NCI-H1436 (cell line): ENCODE data around the gene NXPE3.
"Not testable (repeated sequence)": the region's sequence is repeated elsewhere in the genome, so short reads cannot be mapped to it uniquely, and the experiment has no call there.

ENCODE experiments used
- DNase-seq: peaks from one replicate; lab custom pipeline; 2025; lab: John Stamatoyannopoulos, UW

Gene NXPE3

GRCh38 chr3:101852983-101853840 lies 74.2 kb downstream of the NXPE3 start:
- no peak for DNase-seq

DNA sequence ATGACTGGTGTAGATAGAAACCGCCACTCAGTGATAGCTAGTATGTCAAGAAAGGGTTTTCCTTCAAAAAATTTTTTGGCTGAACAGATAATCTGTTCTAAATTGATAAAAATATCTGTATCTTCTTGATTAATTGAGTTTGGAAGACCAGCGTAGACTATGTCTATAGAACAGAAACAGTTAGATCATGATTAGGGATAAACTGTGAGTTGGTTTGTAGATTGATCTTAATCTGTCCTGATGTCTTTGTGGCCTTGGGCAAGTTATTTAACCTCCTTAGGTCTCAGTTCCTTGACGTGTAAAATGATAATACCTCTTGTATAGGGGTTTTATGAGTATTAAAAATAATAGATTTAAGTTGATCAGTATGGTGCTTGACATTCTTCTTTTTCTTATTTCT lies 75.0 kb downstream of the NXPE3 start:
- no peak for DNase-seq

DNA sequence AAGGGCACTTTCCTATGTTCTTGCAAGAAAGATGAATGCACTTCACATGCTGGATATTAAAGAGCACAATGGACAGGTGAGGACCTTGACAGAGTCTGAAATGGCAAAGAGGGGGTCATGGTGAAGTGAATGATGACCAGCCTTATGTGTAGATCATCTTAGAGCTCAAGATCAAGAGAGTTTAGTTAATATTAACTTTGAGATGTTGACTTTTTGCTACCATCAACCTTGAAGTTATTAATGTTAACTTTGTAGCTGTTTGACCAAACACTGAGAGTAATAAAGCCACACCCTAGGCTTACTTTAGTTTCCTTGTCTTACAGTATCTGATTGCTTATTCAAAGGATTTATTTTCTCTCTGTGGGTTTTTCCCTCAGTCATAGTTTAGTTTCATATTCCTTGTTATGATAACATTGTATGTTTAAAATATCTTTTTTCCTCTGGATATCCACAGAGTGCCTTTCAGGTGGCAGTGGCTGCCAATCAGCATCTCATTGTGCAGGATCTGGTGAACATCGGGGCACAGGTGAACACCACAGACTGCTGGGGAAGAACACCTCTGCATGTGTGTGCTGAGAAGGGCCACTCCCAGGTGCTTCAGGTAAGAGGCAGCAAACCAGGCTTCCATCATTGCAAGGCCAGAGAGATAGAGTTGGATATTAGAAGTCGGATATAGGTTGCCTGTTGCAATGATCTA lies 75.7 kb downstream of the NXPE3 start:
- DNase-seq: no peak

- DNase-seq: no peak
Measured at GRCh38 chr3:101857301-101857741, 78.3 kb downstream of the NXPE3 start.

DNA sequence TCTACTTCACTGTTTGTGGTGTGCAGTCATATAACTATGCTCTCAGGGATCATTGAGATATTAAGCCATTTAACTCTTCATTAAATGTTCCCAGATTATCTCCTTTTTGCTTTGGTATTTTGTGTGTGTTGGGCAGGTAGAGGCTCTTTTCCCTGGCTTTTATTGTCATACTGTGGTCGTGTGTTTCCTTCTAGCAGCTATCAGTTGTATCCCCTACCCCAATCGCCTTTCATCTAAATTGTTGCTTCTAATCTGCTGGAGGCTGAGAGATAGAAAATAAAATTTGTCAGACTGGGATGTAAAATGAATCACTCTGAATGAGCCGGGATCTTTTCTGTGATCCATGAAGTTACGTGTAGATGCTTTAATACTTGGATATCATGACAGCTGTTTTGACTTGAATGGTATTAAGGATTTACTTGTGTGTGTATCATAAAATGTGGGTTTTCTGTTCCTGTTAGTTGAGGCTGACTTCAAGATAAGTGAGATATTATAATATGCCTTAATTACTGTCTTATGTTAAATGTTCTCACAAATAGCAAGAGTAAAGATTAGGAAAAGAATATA lies 79.5 kb downstream of the NXPE3 start:
- DNase-seq: no peak

- no peak for DNase-seq
Measured at GRCh38 chr3:101859882-101860448, 81.0 kb downstream of the NXPE3 start.

- DNase-seq: no peak
Measured at GRCh38 chr3:101861212-101861788, 82.3 kb downstream of the NXPE3 start.

- no peak for DNase-seq
Measured at GRCh38 chr3:101861789-101862415, 82.9 kb downstream of the NXPE3 start.

DNA sequence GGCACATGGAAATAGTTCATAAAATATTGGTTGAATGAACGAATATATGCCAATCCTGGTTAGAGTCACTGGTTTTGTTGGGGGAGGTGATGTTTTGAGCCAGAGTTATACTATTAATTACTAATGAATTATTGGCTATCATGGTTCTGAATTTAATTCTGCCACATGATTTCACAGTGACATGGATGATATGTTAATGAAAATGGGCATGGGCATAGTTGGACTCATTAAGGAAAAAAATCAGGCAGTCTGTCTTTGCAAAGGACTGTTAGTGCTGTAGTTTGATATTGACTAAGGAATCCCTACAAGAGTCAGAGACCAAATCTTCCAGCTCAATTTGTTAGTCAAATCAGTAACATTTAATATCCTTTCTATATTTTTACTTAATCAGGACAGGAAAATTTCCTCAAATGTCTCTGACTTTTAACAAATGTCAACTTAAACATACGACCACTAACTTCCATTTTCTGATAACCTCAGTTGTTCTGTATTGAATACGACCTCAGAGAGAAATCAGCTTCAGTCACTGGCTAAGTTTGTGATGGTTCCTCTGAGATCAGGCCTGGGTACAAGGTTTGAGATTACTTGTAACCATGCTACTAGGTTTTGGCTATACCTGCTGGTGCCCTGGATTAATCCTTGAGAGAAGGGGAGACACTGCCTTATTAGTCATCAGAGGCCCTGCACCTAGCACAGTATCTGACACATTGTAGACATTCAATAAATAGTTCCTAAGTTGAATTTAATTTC lies 83.6 kb downstream of the NXPE3 start:
- DNase-seq: no peak

- not testable (repeated sequence) for DNase-seq
Measured at GRCh38 chr3:101864926-101865325, 85.9 kb downstream of the NXPE3 start.

- DNase-seq: no peak
Measured at GRCh38 chr3:101865751-101866509, 86.9 kb downstream of the NXPE3 start.

DNA sequence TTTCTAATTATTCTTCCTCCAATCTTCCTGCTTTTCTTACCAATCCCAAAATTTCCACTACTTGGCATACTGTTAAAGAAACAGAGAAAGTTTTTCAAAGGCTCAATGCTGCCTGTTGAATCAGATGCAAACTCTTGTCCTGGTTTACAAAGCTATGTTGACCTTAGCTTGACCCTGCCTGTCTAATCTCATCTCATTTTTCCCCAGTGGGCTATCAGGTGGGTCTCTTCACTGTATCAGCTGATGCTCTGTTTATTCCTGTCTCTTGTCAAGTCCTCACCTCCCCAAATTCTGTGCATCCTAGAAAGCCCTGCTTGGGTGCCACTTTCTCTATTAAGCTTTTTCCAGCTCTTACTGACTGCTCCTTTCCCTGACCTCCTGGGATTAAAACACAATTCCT lies 88.5 kb downstream of the NXPE3 start:
- DNase-seq: no peak

DNA sequence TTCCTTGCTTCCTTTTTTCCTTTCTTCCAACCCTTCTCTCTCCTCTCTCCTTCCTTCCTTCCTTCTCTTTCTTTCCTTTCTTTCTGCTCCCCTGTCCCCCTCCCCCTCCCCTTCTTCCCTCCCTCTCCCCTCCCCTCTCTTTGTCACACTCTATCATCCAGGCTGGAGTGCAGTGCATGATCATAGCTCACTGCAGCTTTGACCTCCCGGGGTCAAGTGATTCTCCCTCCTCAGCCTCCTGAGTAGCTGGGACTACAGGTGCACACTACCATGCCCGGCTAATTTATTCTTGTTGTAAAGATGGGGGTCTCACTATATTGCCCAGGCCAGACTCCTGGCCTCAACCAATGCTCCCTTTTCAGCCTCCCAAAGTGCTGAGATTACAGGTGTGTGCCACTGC lies 89.0 kb downstream of the NXPE3 start:
- DNase-seq: no peak

DNA sequence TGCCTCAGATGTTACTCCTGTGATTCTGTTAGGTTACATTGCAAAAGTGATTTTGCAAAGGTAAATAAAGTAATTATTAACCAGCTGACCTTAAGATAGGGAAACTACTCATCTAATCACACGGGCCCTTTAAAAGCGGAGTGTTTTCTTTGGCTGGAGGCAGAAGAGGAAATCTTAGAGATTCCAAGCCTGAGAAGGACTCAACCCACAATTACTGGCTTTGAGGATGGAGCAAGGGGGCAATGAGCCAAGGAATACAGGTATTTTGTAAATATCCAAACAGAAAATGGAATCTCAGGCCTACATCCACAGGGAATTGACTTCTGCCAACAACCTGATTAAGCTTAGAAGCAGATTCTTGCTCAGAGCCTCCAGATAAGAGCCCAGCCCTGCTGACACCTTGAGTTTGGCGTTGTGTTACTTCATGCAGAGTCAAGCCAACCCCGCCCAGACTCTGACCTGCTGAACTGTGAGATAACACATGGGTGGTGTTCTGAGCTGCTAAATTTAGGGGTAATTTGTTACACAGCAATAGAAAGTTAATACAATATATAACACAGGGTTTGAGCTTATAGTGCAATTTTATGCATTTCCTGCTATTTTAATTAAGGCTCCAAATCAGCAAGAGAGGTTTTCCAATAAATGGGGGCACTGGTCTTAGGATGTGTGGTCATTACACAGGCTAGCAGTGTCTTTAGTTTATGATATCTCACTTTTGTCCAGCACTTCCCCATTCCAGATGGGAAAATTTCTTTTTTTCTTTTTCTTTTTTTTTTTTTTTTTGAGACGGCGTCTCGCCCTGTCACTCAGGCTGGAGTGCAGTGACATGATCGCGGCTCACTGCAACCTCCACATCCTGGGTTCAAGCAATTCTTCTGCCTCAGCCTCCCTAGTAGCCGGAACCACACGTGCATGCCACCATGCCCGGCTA lies 89.8 kb downstream of the NXPE3 start:
- no peak for DNase-seq

GRCh38 chr3:101870138-101870537 lies 91.1 kb downstream of the NXPE3 start:
- no peak for DNase-seq

DNA sequence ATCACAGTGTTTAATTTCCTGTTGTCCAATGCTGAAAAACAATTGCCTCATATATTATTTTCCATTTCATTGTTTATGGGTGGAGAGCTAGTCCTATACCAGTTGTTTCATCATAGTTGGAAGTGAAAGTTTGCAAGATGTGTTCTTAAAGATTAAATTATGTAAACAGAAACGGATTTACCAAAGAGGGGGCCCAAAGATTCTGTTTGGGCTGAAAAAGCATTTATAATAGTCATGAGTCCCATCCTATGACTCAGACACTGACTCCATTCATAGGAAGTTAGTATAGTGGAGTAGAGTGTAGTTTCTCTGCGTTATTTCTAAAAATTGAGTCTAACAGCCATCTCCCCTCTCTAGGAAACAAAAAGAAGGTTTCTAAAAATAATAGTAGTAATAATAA lies 94.6 kb downstream of the NXPE3 start:
- no peak for DNase-seq

DNA sequence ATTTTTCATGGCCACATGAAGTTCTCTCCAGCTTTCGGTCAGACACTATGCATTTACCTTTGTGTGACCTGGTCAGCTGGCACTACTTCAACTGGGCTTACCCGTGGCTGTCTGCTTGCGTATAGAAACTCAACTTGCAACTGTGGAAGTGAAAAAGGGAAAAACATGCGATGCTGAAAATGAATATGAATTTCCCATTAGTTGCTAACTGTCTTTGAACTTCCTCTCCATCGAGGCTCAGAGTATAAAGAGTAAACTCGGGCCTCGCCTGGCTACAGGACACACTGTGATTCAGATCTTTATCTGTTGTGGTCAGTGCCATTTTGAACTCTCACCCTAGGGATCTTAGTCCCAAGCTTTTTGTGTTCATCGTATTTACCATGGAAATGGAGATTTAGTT lies 97.1 kb downstream of the NXPE3 start:
- DNase-seq: no peak
